IgD-negative memory B cell (primary cell): ENCODE data around the gene COX4I1. TPM values are rescaled to one million over a fixed set of nuclear protein-coding genes. Genes with fewer than 3 reads are reported as not detected.

Experiments used
- H3K27ac Mint-ChIP-seq, 3 donors: one replicate each; pipeline ENCODE4 v1.8.0; 2020 to 2022; ENCODE audit warnings: mild to moderate bottlenecking in 3 of 3, mixed read lengths in 3 of 3, moderate library complexity in 1 of 3
- H3K27me3 Mint-ChIP-seq: one replicate; pipeline ENCODE4 v1.8.0; 2021; ENCODE audit warnings: mixed read lengths
- H3K36me3 Mint-ChIP-seq: one replicate; pipeline ENCODE4 v1.8.0; 2020; ENCODE audit warnings: mild to moderate bottlenecking, mixed read lengths
- H3K4me1 Mint-ChIP-seq, 3 donors: one replicate each; pipeline ENCODE4 v1.8.0; 2020 to 2022; ENCODE audit warnings: mixed read lengths in 3 of 3, mild to moderate bottlenecking in 1 of 3
- H3K4me3 Mint-ChIP-seq, 4 donors: one replicate each; pipeline ENCODE4 v1.8.0; 2020 to 2022; ENCODE audit warnings: mild to moderate bottlenecking in 4 of 4, mixed read lengths in 4 of 4, moderate library complexity in 3 of 4
- H3K9me3 Mint-ChIP-seq, 3 donors: one replicate each; pipeline ENCODE4 v1.8.0; 2020 to 2021; ENCODE audit warnings: mixed read lengths in 3 of 3, mild to moderate bottlenecking in 1 of 3
- polyA plus RNA-seq: library from polyadenylated mRNA; unstranded; fragments of 300-500 nt; fragmentation: Illumina TruSeq; gene quantifications from one replicate; pipeline ENCODE4 v1.2.3, GENCODE V29; 2021

Gene COX4I1
- polyA plus RNA-seq, 1 donor from 2014 or later = 1,007 TPM

- Mint-ChIP-seq H3K4me3 (no peak overlapping the region), H3K27ac (no peak overlapping the region), H3K36me3 (no peaks in the 10 kb centered on the region), H3K4me1 (peaks cover 8 to 19% (median 10%) of the 10 kb centered on the region in 3 donors), H3K9me3 (peaks cover 0 to 2% (median 0%) of the 10 kb centered on the region in 3 donors), H3K27me3 (peaks cover 7% of the 10 kb centered on the region)
Measured at GRCh38 chr16:85854935-85855334, 55.4 kb downstream of the COX4I1 start.

DNA sequence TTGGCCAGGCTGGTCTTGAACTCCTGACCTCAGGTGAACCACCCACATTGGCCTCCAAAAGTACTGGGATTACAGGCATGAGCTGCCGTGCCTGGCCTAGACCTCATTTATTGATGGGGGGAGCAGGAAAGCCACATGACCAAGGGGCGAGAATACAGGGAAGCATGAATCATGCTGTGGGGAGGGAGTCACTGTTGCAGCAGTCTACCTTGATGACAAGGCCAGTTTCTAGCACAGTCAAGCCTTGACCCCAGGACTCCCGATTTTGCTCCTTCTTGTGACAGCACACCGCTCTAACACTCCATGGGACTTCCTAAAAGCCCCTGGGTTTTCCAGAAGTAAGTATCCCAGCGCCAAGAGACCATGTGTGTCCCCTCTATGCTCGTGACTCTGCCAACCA, 56.6 kb downstream of the COX4I1 start:
- H3K27ac Mint-ChIP-seq = no peak overlapping the region
- H3K9me3 Mint-ChIP-seq = peaks cover 0 to 2% (median 0%) of the 10 kb centered on the region in 3 donors
- no peaks in the 10 kb centered on the region for H3K36me3 Mint-ChIP-seq
- H3K27me3 Mint-ChIP-seq = peaks cover 1% of the 10 kb centered on the region
- H3K4me1 Mint-ChIP-seq = peaks cover 11 to 25% (median 19%) of the 10 kb centered on the region in 3 donors
- H3K4me3 Mint-ChIP-seq = peak overlapping the region in 2 of 4 donors; percentile 63 to 83

DNA sequence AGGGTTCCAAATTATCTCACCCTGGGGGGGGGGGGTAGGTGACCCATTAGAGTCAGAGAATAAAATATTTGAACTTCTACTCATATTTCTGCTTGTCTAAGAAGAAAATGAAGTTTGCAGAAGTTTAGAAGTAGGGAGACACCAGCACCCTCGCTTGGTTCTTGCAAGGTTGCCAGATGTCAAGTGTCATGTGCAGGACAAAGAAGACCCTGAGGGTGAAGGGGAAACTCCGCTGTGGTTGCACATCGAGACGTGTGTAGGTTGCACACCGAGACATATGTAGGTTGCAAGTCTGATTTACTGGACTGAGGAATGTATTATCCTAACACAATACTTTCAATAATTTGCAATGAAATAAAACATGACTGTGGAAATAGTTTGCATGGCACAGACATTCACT, 57.1 kb downstream of the COX4I1 start:
- Mint-ChIP-seq H3K4me3 (no peak overlapping the region), H3K27me3 (no peaks in the 10 kb centered on the region), H3K27ac (no peak overlapping the region), H3K36me3 (no peaks in the 10 kb centered on the region), H3K9me3 (peaks cover 0 to 2% (median 0%) of the 10 kb centered on the region in 3 donors), H3K4me1 (peaks cover 8 to 24% (median 19%) of the 10 kb centered on the region in 3 donors)

Other genes starting within 250 kb of the COX4I1 start
- 7.3 TPM for gene GSE1, start 186.4 kb upstream of the COX4I1 start, polyA plus RNA-seq
- 0.69 TPM for gene GINS2, start 110.7 kb upstream of the COX4I1 start, polyA plus RNA-seq
- gene C16orf74, start 48.6 kb upstream of the COX4I1 start, polyA plus RNA-seq = 39.7 TPM
- gene EMC8, start 151 bp upstream of the COX4I1 start, polyA plus RNA-seq = 28.3 TPM
- gene IRF8, start 99.5 kb downstream of the COX4I1 start, polyA plus RNA-seq = 718 TPM